Head of caudate nucleus (tissue), 42 donors: ENCODE results near the gene SPAG6.

ENCODE experiments used
- DNase-seq, 42 donors: peaks; one replicate each; pipeline versions ENCODE4 v3.0.0 to v3.0.0-alpha.2; 2020 to 2021; ENCODE audit warnings: mixed read lengths in 7 of 42
- intact Hi-C: fragments of 100-400 bp; cut with DNase I; formaldehyde crosslinking; loops from one replicate; pipeline ENCODE4 v1.15.0; 2022

SPAG6 gene

DNA sequence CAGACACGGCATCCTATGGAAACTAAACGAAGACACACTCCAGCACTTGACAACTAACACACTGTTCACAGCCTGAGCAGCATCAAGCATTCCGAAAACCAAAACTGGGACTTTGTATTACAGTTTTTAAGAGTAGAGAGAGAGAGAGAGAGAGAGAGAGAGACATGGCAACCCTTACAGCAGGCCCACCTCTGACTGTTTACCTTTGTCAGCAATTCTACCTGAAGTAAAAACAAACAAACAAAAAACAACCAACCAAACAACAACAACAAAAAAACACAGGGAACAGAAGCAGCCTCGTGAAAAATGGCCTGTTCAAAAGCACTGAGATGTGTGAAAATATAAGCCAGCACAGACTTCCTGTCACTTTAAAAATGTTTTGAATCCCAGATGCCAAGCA lies 118.0 kb downstream of the SPAG6 start:
- intact Hi-C loops, result no loop called here
- no peak for DNase-seq

- DNase-seq, result no peak
- intact Hi-C loops, result no loop called here
Measured at GRCh38 chr10:22464966-22465629, 119.8 kb downstream of the SPAG6 start.

DNA sequence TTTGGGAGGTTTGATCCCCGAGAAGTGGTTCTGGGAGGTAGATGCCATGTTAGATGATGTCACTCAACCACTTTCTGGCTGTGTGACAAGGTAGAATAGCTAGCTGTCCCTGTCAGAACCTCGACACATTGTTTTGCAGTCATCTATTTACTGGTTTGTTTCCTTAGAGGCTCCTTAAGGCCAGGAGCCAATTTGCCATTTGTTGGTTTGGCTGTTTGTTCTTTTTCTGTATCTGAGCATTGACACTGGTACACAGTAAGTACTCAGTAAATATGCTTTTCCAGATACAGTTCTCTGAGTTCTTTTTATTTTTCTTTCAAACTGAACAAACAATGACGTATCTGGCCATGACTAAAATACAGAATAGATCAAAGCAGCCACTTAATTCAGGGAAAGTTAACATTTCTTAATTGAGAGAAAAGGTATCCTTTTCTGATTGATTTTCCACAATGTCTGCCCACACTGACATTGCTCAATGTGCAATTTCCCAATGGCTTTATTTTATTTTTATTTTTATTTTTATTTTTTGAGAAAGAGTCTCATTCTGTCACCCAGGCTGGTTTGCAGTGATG lies 121.6 kb downstream of the SPAG6 start:
- DNase-seq, result no peak
- intact Hi-C loops, result no loop called here
